GM12878 (cell line): ENCODE data around the gene PLCG1.

ENCODE experiments used
- TF ChIP-seq, protein P1 (sequence below), 3 experiments: IDR thresholded peaks in 2 of 3; conservative IDR thresholded peaks in 1 of 3; 2 replicates each; pipeline ENCODE4 v1.5.1; 2011; ENCODE audit warnings: low read depth in 3 of 3, low read length in 3 of 3, mild to moderate bottlenecking in 3 of 3, control low read depth in 2 of 3, moderate library complexity in 2 of 3, inconsistent platforms in 1 of 3, mixed read lengths in 1 of 3; ENCODE audit not compliant: control insufficient read depth in 2 of 3, insufficient read depth in 1 of 3; ENCODE audit errors: extremely low read depth in 1 of 3
- TF ChIP-seq, protein P2 (sequence below): IDR thresholded peaks from 2 replicates; pipeline ENCODE4 v1.6.1; 2011; ENCODE audit warnings: low read depth, low read length, improper control_type of control experiment, borderline replicate concordance

DNA sequence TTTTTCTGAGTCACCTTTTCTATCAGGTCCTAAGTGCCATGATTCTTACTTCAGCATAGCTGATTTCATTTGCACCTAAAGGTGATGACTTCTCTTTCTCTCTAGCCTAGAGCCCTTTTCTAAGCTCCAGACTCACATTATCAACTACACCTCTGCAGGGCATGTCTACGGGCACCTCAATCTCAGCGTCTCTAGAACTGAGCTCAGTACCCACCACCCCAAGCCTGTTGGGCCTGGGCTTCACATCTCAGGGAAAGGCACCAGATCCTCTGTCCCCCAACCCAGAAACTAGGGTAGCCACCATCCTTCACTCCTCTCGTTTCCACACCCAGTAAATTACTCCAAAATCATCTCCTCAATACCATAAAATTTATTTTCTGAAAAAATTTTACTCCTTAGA is 10.6 kb upstream of the PLCG1 start:
- TF ChIP-seq, protein P1, sequence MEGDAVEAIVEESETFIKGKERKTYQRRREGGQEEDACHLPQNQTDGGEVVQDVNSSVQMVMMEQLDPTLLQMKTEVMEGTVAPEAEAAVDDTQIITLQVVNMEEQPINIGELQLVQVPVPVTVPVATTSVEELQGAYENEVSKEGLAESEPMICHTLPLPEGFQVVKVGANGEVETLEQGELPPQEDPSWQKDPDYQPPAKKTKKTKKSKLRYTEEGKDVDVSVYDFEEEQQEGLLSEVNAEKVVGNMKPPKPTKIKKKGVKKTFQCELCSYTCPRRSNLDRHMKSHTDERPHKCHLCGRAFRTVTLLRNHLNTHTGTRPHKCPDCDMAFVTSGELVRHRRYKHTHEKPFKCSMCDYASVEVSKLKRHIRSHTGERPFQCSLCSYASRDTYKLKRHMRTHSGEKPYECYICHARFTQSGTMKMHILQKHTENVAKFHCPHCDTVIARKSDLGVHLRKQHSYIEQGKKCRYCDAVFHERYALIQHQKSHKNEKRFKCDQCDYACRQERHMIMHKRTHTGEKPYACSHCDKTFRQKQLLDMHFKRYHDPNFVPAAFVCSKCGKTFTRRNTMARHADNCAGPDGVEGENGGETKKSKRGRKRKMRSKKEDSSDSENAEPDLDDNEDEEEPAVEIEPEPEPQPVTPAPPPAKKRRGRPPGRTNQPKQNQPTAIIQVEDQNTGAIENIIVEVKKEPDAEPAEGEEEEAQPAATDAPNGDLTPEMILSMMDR (IDR thresholded peaks at IDR 0.05 in 2 of 3, conservative IDR thresholded peaks at IDR 0.05 in 1 of 3; ENCODE audit: control insufficient read depth in 2 of 3, extremely low read depth in 1 of 3, insufficient read depth in 1 of 3, low read depth in 3 of 3, low read length in 3 of 3): no peak
- TF ChIP-seq, protein P2, sequence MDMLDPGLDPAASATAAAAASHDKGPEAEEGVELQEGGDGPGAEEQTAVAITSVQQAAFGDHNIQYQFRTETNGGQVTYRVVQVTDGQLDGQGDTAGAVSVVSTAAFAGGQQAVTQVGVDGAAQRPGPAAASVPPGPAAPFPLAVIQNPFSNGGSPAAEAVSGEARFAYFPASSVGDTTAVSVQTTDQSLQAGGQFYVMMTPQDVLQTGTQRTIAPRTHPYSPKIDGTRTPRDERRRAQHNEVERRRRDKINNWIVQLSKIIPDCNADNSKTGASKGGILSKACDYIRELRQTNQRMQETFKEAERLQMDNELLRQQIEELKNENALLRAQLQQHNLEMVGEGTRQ: no peak
